NCI-H1694 (cell line): ENCODE measurements around the gene CREB3L2.
"Not testable (repeated sequence)": the region's sequence is repeated elsewhere in the genome, so short reads cannot be mapped to it uniquely, and the experiment has no call there.

Source experiments
- DNase-seq: peaks from one replicate; lab custom pipeline; 2025; lab: John Stamatoyannopoulos, UW

Gene CREB3L2

DNA sequence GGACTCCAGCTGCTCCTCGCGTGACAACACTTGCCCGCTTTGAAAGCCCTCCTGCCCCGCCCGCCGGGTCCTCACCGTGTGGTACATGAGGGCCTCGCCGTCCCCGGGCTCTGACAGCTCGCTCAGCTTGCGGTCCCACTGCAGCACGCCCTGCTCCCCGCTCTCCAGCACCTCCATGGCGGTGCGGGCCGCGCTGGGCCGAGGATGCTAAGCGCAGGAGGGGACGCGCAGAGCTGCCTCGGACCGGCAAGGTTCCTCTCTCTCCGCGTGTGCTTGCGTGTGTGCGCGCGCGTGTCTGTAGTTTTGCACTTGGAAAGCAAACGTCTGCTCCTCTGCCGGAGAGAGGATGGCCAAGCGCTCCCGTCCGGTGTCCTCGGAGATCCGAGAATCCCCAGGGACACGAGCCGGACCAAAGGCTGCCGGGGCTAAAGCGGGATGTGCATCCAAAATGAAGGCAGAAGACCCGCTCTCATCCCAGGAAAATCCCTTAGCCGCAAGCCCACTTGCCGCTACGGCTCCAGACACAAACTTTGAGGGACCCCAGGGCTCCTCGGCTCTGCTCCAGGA lies at the start of gene CREB3L2:
CREB3L2 (minus strand) TSS at position 558 of the 567 bp plus-strand sequence; CDS start at position 177, 381 bp downstream.
- no peak for DNase-seq

- DNase-seq = no peak
Measured at GRCh38 chr7:138049505-138050116, 47.7 kb upstream of the CREB3L2 start.

DNA sequence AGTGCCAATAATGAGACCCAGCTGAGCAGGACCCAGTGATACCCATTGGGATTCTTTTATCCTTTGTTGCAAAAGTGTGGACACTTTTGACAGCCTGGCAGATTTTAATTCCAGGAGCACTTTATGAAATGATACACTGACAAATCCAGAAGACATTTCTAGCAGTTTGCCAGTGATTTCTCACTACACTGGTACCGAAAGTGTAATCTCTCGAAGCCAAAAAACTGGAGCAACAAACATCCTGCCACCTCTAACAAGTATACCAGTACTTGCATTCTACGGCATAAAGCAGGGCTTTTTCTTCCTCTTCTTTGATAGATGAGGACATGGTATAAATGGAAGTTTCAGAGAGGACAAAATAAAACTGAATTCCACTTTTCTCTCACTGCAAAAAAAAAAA lies 46.0 kb upstream of the CREB3L2 start:
- no peak for DNase-seq

- DNase-seq = no peak
Measured at GRCh38 chr7:138044897-138045296, 43.0 kb upstream of the CREB3L2 start.

GRCh38 chr7:138040063-138040462 lies 38.2 kb upstream of the CREB3L2 start:
- not testable (repeated sequence) for DNase-seq

DNA sequence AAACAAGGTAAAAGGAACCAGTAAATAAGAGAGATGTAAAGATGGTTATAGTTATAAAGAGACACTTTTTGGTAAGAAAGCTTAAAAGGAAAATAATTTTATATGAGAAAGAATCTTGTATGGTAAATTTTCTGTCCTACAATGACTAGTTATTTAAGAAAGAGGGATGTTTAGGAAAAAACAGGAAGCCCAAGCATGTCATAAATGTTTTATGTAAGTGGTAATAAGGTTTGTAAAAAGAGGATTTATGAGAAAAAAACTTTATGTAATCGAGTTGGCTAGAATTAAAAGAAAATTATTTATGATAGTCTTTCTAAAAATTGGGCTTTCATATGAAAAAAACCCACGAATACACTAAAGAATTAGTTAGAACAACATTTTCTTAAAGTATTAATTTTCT lies 34.2 kb upstream of the CREB3L2 start:
- no peak for DNase-seq

DNA sequence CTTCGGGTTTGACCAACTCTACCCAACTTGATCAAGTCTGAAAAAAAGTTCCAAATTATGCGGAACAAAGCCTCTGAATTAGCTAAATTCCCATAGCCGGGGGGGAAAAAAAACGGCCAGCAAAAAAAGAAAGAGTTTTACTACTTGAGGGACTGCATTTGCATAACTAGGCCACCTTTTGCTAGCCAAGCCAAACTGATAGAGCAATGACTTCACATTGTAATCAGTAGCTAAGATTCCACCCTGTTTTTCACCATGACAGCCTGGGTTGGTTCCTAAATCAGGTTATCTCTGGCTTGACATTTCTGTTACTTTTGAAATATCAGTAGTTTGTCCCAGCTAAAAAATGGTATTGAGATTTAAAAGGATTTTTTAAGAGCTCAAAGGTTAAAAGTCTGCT lies 31.4 kb upstream of the CREB3L2 start:
- DNase-seq = no peak

- no peak for DNase-seq
Measured at GRCh38 chr7:138032770-138033169, 30.9 kb upstream of the CREB3L2 start.

DNA sequence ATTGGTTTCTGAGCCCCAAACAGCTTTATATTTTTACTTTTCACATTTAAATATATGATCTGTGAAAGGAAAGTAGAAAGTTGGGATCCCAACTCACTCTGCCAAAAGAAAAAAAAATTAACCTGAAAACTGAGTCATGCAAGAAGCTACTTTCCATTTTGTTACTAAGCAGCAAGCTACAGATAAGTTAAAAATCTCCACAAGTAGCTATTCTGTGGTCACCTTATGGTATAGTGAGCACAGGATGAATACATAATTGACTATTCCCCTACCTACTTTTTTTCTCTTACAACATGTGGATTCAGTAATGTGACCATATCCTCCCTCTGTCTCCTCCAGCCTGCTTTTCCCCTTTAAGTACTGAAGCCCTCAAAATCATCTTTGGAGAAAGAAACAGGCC lies 30.3 kb upstream of the CREB3L2 start:
- no peak for DNase-seq

DNA sequence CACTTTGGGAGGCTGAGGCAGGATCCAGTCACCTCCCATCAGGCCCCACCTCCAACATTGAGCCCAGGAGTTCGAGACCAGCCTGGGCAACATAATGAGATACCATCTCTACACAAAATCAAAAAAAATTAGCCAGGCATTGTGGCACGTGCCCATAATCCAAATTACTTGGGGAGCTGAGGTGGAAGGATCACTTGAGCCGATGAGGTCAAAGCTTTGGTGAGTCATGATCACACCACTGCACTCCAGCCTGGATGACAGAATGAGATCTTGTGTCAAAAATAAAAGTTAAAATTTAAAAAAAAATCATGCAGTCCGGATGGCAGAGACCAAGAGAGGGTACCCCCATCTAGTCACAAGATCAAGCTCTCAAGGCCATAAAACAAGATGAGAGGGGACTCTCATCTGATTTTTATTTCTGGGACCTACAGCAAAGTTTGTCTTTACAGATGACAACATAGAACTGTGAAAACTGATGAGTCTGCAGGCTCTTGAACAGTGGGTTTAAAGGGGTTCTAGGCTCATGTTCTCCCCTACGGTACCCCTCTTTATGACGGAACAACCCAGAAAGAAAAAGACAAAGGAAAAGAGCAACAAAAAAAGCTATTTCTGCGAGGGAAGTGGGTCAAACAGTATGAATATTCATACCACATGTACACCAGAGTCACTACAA lies 28.9 kb upstream of the CREB3L2 start:
- DNase-seq = no peak

- no peak for DNase-seq
Measured at GRCh38 chr7:138029941-138030340, 28.1 kb upstream of the CREB3L2 start.

GRCh38 chr7:138029126-138029525 lies 27.2 kb upstream of the CREB3L2 start:
- DNase-seq = no peak

- DNase-seq = no peak
Measured at GRCh38 chr7:138027100-138027499, 25.2 kb upstream of the CREB3L2 start.

DNA sequence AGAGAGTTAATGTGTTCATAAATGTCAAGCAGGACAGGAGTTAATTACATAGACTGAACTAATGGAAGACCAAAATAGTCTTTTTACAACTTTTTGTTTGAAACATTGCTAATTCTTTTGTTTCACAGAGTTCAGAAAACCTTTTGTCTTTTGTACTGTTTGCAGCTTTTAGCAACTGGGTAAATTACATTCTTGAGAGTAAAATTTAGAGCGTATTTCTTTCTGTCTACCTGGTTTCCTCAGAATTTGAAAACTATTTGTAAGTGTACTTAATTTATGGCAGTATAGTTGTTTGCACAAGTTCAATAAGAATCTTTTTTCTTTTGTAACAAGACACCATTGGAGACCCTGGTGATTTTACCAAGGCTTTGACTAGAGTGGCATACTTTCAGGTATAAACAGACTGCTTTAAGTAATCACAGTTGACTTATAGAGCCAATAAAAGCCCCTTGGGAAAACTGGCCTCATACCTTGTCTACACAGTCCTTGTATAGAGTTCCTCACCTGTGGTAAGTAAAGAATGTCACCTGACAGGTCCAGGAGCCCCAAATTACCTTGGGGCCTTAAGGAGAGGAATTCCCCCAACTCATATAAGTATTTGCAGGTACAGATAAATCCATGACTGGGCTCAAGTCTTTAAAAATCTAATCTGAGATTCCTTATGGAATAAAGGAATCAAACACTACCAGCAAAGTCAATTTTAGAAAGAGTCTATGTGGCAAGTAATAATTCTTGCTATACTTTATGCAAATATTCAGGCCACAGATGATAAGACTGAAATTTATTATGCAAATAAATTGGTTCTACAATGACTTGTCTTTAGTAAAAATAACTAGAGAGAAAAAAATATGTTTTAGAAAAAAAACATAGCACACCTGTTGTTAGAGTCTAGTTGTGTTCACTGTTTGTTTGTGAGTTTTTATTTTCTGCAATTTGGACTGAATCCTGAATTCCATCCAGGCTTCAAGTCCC lies 23.6 kb upstream of the CREB3L2 start:
- no peak for DNase-seq

- DNase-seq = no peak
Measured at GRCh38 chr7:138024765-138025164, 22.9 kb upstream of the CREB3L2 start.

- no peak for DNase-seq
Measured at GRCh38 chr7:138024343-138024691, 22.4 kb upstream of the CREB3L2 start.

- no peak for DNase-seq
Measured at GRCh38 chr7:138023618-138024342, 21.9 kb upstream of the CREB3L2 start.

- DNase-seq = no peak
Measured at GRCh38 chr7:138021889-138022288, 20.0 kb upstream of the CREB3L2 start.

- no peak for DNase-seq
Measured at GRCh38 chr7:138017992-138018391, 16.1 kb upstream of the CREB3L2 start.

DNA sequence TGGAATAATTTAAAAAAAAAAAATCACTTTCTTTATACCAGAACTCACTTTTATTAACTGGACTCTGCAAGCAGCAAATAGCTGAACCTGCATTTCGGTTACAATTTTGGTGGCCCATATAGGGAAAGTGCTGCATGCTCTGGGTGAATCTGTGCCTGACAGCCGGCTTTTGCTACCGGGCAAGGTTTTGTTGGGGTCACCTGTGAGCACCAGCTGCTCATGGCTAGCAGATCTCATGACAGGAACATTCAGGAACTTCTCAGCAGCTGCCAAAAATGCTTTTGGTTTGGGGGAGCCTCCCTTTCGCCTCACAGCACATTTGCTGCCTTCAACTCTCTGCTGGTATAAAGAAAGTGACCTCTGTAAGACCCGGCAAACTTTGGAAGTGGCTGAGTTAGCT lies 13.2 kb upstream of the CREB3L2 start:
- no peak for DNase-seq

GRCh38 chr7:138014686-138015085 lies 12.8 kb upstream of the CREB3L2 start:
- no peak for DNase-seq

GRCh38 chr7:138014201-138014600 lies 12.3 kb upstream of the CREB3L2 start:
- DNase-seq = not testable (repeated sequence)
